Gastroesophageal sphincter (tissue), 4 donors: ENCODE measurements around the gene THEM5. TPM values are rescaled to one million over a fixed set of nuclear protein-coding genes. Genes with fewer than 3 reads are reported as not detected.
"Not testable (repeated sequence)": the region's sequence is repeated elsewhere in the genome, so short reads cannot be mapped to it uniquely, and the experiment has no call there.

Experiments used
- ATAC-seq: fragments of 150-250 bp; one replicate; pipeline ENCODE4 v1.9.1; 2016; ENCODE audit warnings: mild to moderate bottlenecking, moderate library complexity
- H3K27ac ChIP-seq, 4 donors: fragments of 200-600 bp; sonication (generic) in 3 of 4; 1 replicate in 3 of 4; 2 replicates in 1 of 4; pipeline ENCODE4 v1.5.1; 2016 to 2019
- H3K27me3 ChIP-seq: fragments of 200-600 bp; sonication (generic); one replicate; pipeline ENCODE4 v1.5.1; 2019
- H3K36me3 ChIP-seq, 2 donors: fragments of 200-600 bp; sonication (generic); one replicate each; pipeline ENCODE4 v1.5.1; 2019; ENCODE audit warnings: control low read depth in 1 of 2
- H3K4me1 ChIP-seq, 3 donors: fragments of 200-600 bp; sonication (generic); 1 replicate in 2 of 3; 2 replicates in 1 of 3; pipeline ENCODE4 v1.5.1; 2016 to 2019; ENCODE audit warnings: control low read depth in 2 of 3
- H3K4me3 ChIP-seq, 2 donors: fragments of 200-600 bp; sonication (generic); one replicate each; pipeline ENCODE4 v1.5.1; 2019; ENCODE audit warnings: mild to moderate bottlenecking in 1 of 2, moderate library complexity in 1 of 2
- H3K9me3 ChIP-seq, 3 donors: fragments of 200-600 bp; sonication (generic); one replicate each; pipeline ENCODE4 v1.5.1; 2017 to 2019; ENCODE audit warnings: control low read depth in 2 of 3
- CTCF ChIP-seq, 4 experiments: fragments of 200-600 bp in 2 of 4; fragments of 450-650 bp in 2 of 4; sonication (generic) in 1 of 4; IDR thresholded peaks; one replicate each; pipeline ENCODE4 v1.5.1; 2017 to 2019; ENCODE audit warnings: antibody characterized with exemption in 4 of 4, mild to moderate bottlenecking in 2 of 4, moderate library complexity in 2 of 4
- EP300 ChIP-seq: sonication (generic); formaldehyde crosslinking; IDR thresholded peaks from one replicate; pipeline ENCODE4 v1.6.1; 2017; ENCODE audit warnings: antibody characterized with exemption, mild to moderate bottlenecking
- POLR2A ChIP-seq, 2 donors: fragments of 450-650 bp; IDR thresholded peaks; one replicate each; pipeline ENCODE4 v1.6.1; 2017; ENCODE audit warnings: antibody characterized with exemption in 2 of 2, mild to moderate bottlenecking in 2 of 2, moderate library complexity in 1 of 2
- POLR2AphosphoS5 ChIP-seq: sonication (generic); formaldehyde crosslinking; IDR thresholded peaks from one replicate; pipeline ENCODE4 v1.6.1; 2017; ENCODE audit warnings: antibody characterized with exemption
- WGBS, 2 donors: methylation state at CpG; one replicate each; pipeline ENCODE4 v1.1.5; 2018; ENCODE audit warnings: low coverage in 1 of 2; 5-methylcytosine and 5-hydroxymethylcytosine counted together
- total RNA-seq, 4 donors: library from RNA; depleted of rRNA; stranded (reverse); fragments of >200 nt; gene quantifications; one replicate each; pipeline ENCODE4 v1.1.0, GENCODE V29; 2016

THEM5 gene
- total RNA-seq, 4 donors from 2014 or later = not detected

- ATAC-seq = no peak
- no peaks in the 10 kb centered on the region for H3K27me3 ChIP-seq
- H3K36me3 ChIP-seq = peaks cover 0 to 47% of the 10 kb centered on the region in 2 donors
- H3K4me1 ChIP-seq = no peaks in the 10 kb centered on the region
- H3K9me3 ChIP-seq = no peaks in the 10 kb centered on the region
- H3K27ac ChIP-seq = no peak overlapping the region
- H3K4me3 ChIP-seq = no peak overlapping the region
- 90% methylated on average over 1 of the region's 1 CpG; no CpG with 5 or more reads in 1 of the 2 donors for WGBS, 2 donors
- TF ChIP-seq POLR2AphosphoS5 (no peak), POLR2A (IDR thresholded peaks at IDR 0.05) (no peak), EP300 (no peak), CTCF (IDR thresholded peaks at IDR 0.05) (no peak)
These were observed 32.0 kb upstream of the THEM5 start for GRCh38 chr1:151885479-151885878.

DNA sequence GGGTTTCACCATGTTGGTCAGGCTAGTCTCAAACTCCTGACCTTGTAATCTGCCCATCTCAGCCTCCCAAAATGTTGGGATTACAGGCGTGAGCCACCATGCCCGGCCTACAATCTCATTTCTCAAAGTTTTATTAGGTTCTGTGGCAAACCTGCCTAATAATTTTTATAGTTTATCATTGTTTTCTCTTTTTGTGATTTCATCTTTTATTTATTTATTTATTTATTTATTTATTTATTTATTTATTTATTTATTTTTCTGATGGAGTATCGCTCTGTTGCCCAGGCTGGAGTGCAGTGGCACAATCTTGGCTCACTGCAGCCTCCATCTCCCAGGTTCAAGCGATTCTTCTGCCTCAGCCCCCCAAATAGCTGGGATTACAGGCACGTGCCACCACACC lies 31.4 kb upstream of the THEM5 start:
- not testable (repeated sequence) for H3K27me3 ChIP-seq, H3K9me3 ChIP-seq, H3K4me1 ChIP-seq, H3K4me3 ChIP-seq, H3K27ac ChIP-seq, ATAC-seq
- 100% methylated on average over 3 to 4 of the region's 5 CpGs for WGBS, 2 donors
- peaks cover 0 to 45% of the 10 kb centered on the region in 2 donors for H3K36me3 ChIP-seq

DNA sequence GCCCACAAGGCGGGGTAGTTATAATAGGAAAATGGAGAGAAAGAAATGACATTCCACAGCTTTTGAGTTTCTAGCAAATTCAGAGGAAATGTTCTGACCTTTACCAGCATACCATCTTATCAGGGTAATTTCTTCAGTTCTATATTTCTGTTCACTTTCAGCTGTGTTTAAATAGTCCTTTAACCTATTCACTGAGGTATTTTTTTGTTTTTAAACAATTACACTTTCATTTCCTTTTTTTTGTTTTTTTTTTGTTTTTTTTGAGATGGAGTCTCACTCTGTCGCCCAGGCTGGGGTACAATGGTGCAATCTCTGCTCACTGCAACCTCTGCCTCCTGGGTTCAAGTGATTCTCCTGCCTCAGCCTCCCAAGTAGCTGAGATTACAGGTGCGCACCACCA lies 30.9 kb upstream of the THEM5 start:
- H3K9me3 ChIP-seq, H3K27ac ChIP-seq, H3K4me1 ChIP-seq, ATAC-seq, H3K4me3 ChIP-seq, H3K27me3 ChIP-seq: not testable (repeated sequence)
- WGBS, 2 donors = 100% methylated on average over 2 of the region's 3 CpGs
- peaks cover 0 to 43% of the 10 kb centered on the region in 2 donors for H3K36me3 ChIP-seq

- peaks cover 0 to 38% of the 10 kb centered on the region in 2 donors for H3K36me3 ChIP-seq
- not testable (repeated sequence) for H3K9me3 ChIP-seq, H3K27ac ChIP-seq, H3K27me3 ChIP-seq, H3K4me1 ChIP-seq, H3K4me3 ChIP-seq, ATAC-seq
- 100% methylated on average over 1 to 2 of the region's 4 CpGs for WGBS, 2 donors
These were observed 30.4 kb upstream of the THEM5 start for GRCh38 chr1:151883898-151884297.

DNA sequence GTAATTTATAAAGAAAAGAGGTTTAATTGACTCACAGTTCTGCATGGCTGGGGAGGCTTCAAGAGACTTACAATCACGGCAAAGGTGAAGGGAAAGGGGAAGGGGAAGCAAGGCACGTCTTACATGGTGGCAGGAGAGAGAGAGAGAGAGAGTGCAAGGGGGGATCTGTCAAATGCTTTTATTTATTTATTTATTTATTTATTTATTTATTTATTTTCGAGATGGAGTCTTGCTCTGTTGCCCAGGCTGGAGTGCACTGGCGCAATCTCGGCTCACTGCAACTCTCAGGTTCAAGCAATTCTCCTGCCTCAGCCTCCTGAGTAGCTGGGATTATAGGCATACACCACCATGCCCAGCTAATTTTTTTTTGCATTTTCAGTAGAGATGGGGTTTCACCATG lies 29.4 kb upstream of the THEM5 start:
- not testable (repeated sequence) for H3K27ac ChIP-seq, H3K4me3 ChIP-seq, ATAC-seq, H3K27me3 ChIP-seq, H3K4me1 ChIP-seq, H3K9me3 ChIP-seq
- peaks cover 0 to 34% of the 10 kb centered on the region in 2 donors for H3K36me3 ChIP-seq
- 88 to 90% methylated on average over 5 of the region's 5 CpGs for WGBS, 2 donors

DNA sequence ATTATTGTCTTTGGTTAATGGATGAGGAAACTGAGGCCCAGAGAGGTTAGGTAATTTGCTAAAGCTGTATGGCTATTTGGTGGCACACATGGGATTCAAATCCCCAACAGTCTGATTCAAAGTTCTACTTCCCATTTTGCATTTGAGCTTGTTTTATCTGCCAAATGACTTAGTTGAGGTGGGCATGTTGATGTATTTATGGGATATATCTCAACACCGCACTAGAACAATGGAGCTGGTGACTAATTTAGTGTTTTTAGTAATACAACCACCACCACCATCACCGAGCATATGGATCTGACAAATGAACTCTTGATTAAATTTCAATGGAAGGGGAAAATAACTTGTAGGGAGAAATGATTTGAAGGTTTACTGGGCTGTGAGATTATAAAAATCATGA lies 29.0 kb upstream of the THEM5 start:
- H3K36me3 ChIP-seq = peaks cover 0 to 34% of the 10 kb centered on the region in 2 donors
- H3K4me3 ChIP-seq = no peak overlapping the region
- TF ChIP-seq EP300 = no peak
- no peak overlapping the region for H3K27ac ChIP-seq
- 100% methylated on average over 2 of the region's 2 CpGs for WGBS, 2 donors
- H3K27me3 ChIP-seq = no peaks in the 10 kb centered on the region
- no peaks in the 10 kb centered on the region for H3K9me3 ChIP-seq
- ATAC-seq = no peak
- H3K4me1 ChIP-seq = no peaks in the 10 kb centered on the region

DNA sequence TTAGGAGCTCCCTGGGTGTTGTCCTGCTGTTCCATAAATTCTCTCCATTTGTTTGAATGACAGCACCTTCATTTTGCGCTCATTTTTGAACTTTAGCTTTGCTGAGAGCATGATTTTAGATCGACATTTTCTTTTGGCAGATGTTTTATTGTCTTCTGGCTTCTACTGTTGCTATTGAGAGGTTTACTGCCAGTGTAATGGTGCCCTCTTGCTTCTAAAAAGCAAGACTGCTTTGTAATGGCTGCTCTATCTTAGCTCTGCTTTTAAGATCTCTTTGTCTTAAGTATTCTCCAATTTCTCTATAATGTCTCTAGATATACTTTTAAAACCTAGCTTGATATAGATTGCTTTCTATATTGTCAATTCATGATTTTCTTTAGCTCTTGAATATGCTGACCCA lies 28.0 kb upstream of the THEM5 start:
- H3K36me3 ChIP-seq = peaks cover 0 to 33% of the 10 kb centered on the region in 2 donors
- no peak overlapping the region for H3K4me3 ChIP-seq
- no peaks in the 10 kb centered on the region for H3K9me3 ChIP-seq
- H3K27ac ChIP-seq = no peak overlapping the region
- TF ChIP-seq POLR2A (IDR thresholded peaks at IDR 0.05) = no peak
- TF ChIP-seq CTCF (IDR thresholded peaks at IDR 0.05) = no peak
- no peak for TF ChIP-seq EP300
- no peak for TF ChIP-seq POLR2AphosphoS5
- 46 to 68% methylated on average over 2 of the region's 2 CpGs for WGBS, 2 donors
- no peak for ATAC-seq
- H3K4me1 ChIP-seq = no peaks in the 10 kb centered on the region
- H3K27me3 ChIP-seq = no peaks in the 10 kb centered on the region
